GM19438 (cell line): ENCODE data around the gene SLC25A25.
"Not testable (repeated sequence)": the region's sequence is repeated elsewhere in the genome, so short reads cannot be mapped to it uniquely, and the experiment has no call there.

Experiments
- ATAC-seq: cut with Tn5 transposase; IDR thresholded peaks from one replicate; pipeline ENCODE4 v1.9.1; 2021; ENCODE audit warnings: low read depth; ENCODE audit not compliant: unreplicated experiment

SLC25A25 gene

GRCh38 chr9:128121924-128122808 is 54.1 kb downstream of the SLC25A25 start:
- no peak for ATAC-seq

- no peak for ATAC-seq
Measured at GRCh38 chr9:128122809-128123175, 54.8 kb downstream of the SLC25A25 start.

GRCh38 chr9:128123451-128124080 is 55.5 kb downstream of the SLC25A25 start:
- no peak for ATAC-seq

- ATAC-seq, result no peak
Measured at GRCh38 chr9:128124451-128124850, 56.4 kb downstream of the SLC25A25 start.

GRCh38 chr9:128124873-128125579 is 57.0 kb downstream of the SLC25A25 start:
- ATAC-seq, result no peak

- no peak for ATAC-seq
Measured at GRCh38 chr9:128125580-128126354, 57.7 kb downstream of the SLC25A25 start.

GRCh38 chr9:128127568-128127989 is 59.5 kb downstream of the SLC25A25 start, which contains the start of gene PTGES2:
PTGES2 (minus strand) TSS chr9:128127729; CDS start chr9:128127717, 12 bp downstream.
- ATAC-seq, result peak; percentile 55

- peak; percentile 56 for ATAC-seq
Measured at GRCh38 chr9:128127990-128128835, 60.2 kb downstream of the SLC25A25 start.

- ATAC-seq, result no peak
Measured at GRCh38 chr9:128128836-128129590, 61.0 kb downstream of the SLC25A25 start.

GRCh38 chr9:128129976-128130590 is 62.1 kb downstream of the SLC25A25 start:
- ATAC-seq, result not testable (repeated sequence)

GRCh38 chr9:128130651-128131050 is 62.6 kb downstream of the SLC25A25 start:
- not testable (repeated sequence) for ATAC-seq

- ATAC-seq, result not testable (repeated sequence)
Measured at GRCh38 chr9:128131346-128131745, 63.3 kb downstream of the SLC25A25 start.

- ATAC-seq, result not testable (repeated sequence)
Measured at GRCh38 chr9:128132139-128132538, 64.1 kb downstream of the SLC25A25 start.

GRCh38 chr9:128135561-128135960 is 67.5 kb downstream of the SLC25A25 start:
- not testable (repeated sequence) for ATAC-seq

- ATAC-seq, result no peak
Measured at GRCh38 chr9:128136816-128137793, 69.1 kb downstream of the SLC25A25 start.

GRCh38 chr9:128138001-128138400 is 70.0 kb downstream of the SLC25A25 start:
- no peak for ATAC-seq

- no peak for ATAC-seq
Measured at GRCh38 chr9:128139621-128140020, 71.6 kb downstream of the SLC25A25 start.
